ENCODE results near the gene CHMP2A.

GRCh38 chr19:58555369-58555885 lies 522 bp upstream of the CHMP2A start:
- TF ChIP-seq CTCF (IDR thresholded peaks at IDR 0.05 in 8 of 11, conservative IDR thresholded peaks at IDR 0.05 in 3 of 11) = no peak
- no peak for TF ChIP-seq POLR2A (IDR thresholded peaks at IDR 0.05)
